ENCODE data around the gene CCSER1.
"Not testable (repeated sequence)": the region's sequence is repeated elsewhere in the genome, so short reads cannot be mapped to it uniquely, and the experiment has no call there.

CCSER1 gene

GRCh38 chr4:90624781-90625180 is 497.6 kb downstream of the CCSER1 start:
- H3K4me3 ChIP-seq (ENCODE audit: low read length): no peak overlapping the region
- no peaks in the 10 kb centered on the region for H3K9me3 ChIP-seq (ENCODE audit: control insufficient read depth, low read depth, low read length)
- H3K4me1 ChIP-seq (ENCODE audit: control insufficient read depth, low read depth, low read length): no peaks in the 10 kb centered on the region
- H3K27ac ChIP-seq (ENCODE audit: low read length): no peak overlapping the region
- H3K36me3 ChIP-seq (ENCODE audit: control insufficient read depth, low read depth, low read length): no peaks in the 10 kb centered on the region
- no peaks in the 10 kb centered on the region for H3K27me3 ChIP-seq (ENCODE audit: control insufficient read depth, insufficient read depth, low read length)
- H3K9ac ChIP-seq (ENCODE audit: low read length): no peak overlapping the region

GRCh38 chr4:90641861-90642599 is 514.8 kb downstream of the CCSER1 start:
- Histone ChIP-seq H3K9me3 (ENCODE audit: control insufficient read depth, low read depth, low read length) (no peaks in the 10 kb centered on the region), H3K27ac (ENCODE audit: low read length) (no peak overlapping the region), H3K36me3 (ENCODE audit: control insufficient read depth, low read depth, low read length) (no peaks in the 10 kb centered on the region), H3K4me1 (ENCODE audit: control insufficient read depth, low read depth, low read length) (no peaks in the 10 kb centered on the region), H3K9ac (ENCODE audit: low read length) (no peak overlapping the region), H3K4me3 (ENCODE audit: low read length) (no peak overlapping the region), H3K27me3 (ENCODE audit: control insufficient read depth, insufficient read depth, low read length) (no peaks in the 10 kb centered on the region)

- no peak overlapping the region for H3K9ac ChIP-seq (ENCODE audit: low read length)
- no peaks in the 10 kb centered on the region for H3K9me3 ChIP-seq (ENCODE audit: control insufficient read depth, low read depth, low read length)
- no peaks in the 10 kb centered on the region for H3K4me1 ChIP-seq (ENCODE audit: control insufficient read depth, low read depth, low read length)
- H3K27me3 ChIP-seq (ENCODE audit: control insufficient read depth, insufficient read depth, low read length): no peaks in the 10 kb centered on the region
- no peaks in the 10 kb centered on the region for H3K36me3 ChIP-seq (ENCODE audit: control insufficient read depth, low read depth, low read length)
- H3K27ac ChIP-seq (ENCODE audit: low read length): no peak overlapping the region
- no peak overlapping the region for H3K4me3 ChIP-seq (ENCODE audit: low read length)
Measured at GRCh38 chr4:90643156-90643555, 516.0 kb downstream of the CCSER1 start.

DNA sequence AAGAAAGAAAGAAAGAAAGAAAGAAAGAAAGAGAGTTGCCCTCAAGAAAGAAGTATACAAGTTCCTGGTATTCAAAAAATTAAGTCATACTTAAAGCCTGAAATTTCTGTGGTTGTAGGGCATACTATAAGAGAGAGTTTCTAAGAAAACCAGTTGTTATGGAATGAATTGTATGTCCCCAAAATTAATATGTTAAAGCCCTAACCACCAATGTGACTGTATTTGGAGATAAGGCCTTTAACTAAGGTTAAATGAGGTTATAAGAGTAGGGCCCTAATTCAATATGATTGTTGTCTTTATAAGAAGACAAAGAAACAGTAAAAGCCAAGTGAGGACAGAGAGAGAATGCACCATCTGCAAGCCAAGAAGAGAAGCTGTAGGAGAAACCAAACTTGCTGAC is 521.1 kb downstream of the CCSER1 start:
- Histone ChIP-seq H3K9ac (ENCODE audit: low read length) (no peak overlapping the region), H3K36me3 (ENCODE audit: control insufficient read depth, low read depth, low read length) (no peaks in the 10 kb centered on the region), H3K4me3 (ENCODE audit: low read length) (no peak overlapping the region), H3K27ac (ENCODE audit: low read length) (no peak overlapping the region), H3K9me3 (ENCODE audit: control insufficient read depth, low read depth, low read length) (no peaks in the 10 kb centered on the region), H3K4me1 (ENCODE audit: control insufficient read depth, low read depth, low read length) (no peaks in the 10 kb centered on the region), H3K27me3 (ENCODE audit: control insufficient read depth, insufficient read depth, low read length) (no peaks in the 10 kb centered on the region)

DNA sequence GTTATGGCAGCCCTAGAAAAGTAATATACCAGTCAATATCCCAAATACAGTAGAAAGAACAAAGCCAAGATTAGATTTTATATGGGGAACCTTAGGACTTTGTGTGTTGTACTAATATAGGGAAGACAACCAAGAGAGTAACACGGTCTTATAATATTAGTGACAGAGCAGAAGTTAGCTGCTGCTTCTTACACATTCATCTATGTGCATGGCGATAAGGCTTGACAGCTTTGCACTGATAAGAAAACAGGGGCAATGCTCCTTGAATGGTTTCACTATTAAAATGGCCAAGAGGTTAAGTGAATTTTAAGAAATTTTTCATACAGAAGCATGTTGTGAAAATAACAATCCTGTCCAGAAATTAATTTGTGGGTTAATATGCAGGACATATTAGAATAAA is 521.6 kb downstream of the CCSER1 start:
- H3K27me3 ChIP-seq (ENCODE audit: control insufficient read depth, insufficient read depth, low read length): no peaks in the 10 kb centered on the region
- no peaks in the 10 kb centered on the region for H3K36me3 ChIP-seq (ENCODE audit: control insufficient read depth, low read depth, low read length)
- no peak overlapping the region for H3K27ac ChIP-seq (ENCODE audit: low read length)
- no peaks in the 10 kb centered on the region for H3K9me3 ChIP-seq (ENCODE audit: control insufficient read depth, low read depth, low read length)
- H3K4me3 ChIP-seq (ENCODE audit: low read length): no peak overlapping the region
- no peak overlapping the region for H3K9ac ChIP-seq (ENCODE audit: low read length)
- no peaks in the 10 kb centered on the region for H3K4me1 ChIP-seq (ENCODE audit: control insufficient read depth, low read depth, low read length)

DNA sequence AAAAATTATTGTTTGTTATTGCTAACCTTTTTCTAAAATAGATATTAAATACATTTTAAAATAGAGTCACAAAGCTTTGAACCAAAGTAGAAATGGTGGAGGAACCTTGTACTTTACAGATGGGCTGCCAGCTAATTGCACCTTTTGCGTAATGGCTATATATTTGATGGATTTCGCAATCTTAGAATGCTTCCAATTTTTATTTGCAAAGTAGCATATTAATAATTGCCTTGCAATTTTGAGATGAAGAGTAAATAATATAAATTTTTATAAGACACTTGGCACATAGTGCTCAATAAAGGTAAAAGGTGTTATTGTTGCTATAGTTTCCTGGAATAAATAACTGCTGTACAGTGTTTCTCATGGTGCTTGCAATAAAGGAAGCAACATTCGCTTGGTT is 533.5 kb downstream of the CCSER1 start:
- H3K9me3 ChIP-seq (ENCODE audit: control insufficient read depth, low read depth, low read length): no peaks in the 10 kb centered on the region
- no peak overlapping the region for H3K27ac ChIP-seq (ENCODE audit: low read length)
- H3K4me3 ChIP-seq (ENCODE audit: low read length): no peak overlapping the region
- no peak overlapping the region for H3K9ac ChIP-seq (ENCODE audit: low read length)
- H3K36me3 ChIP-seq (ENCODE audit: control insufficient read depth, low read depth, low read length): no peaks in the 10 kb centered on the region
- H3K4me1 ChIP-seq (ENCODE audit: control insufficient read depth, low read depth, low read length): no peaks in the 10 kb centered on the region
- no peaks in the 10 kb centered on the region for H3K27me3 ChIP-seq (ENCODE audit: control insufficient read depth, insufficient read depth, low read length)

GRCh38 chr4:90670183-90670582 is 543.0 kb downstream of the CCSER1 start:
- peaks cover 8% of the 10 kb centered on the region for H3K9me3 ChIP-seq (ENCODE audit: control insufficient read depth, low read depth, low read length)
- H3K9ac ChIP-seq (ENCODE audit: low read length): no peak overlapping the region
- no peaks in the 10 kb centered on the region for H3K36me3 ChIP-seq (ENCODE audit: control insufficient read depth, low read depth, low read length)
- H3K27ac ChIP-seq (ENCODE audit: low read length): no peak overlapping the region
- no peaks in the 10 kb centered on the region for H3K4me1 ChIP-seq (ENCODE audit: control insufficient read depth, low read depth, low read length)
- no peaks in the 10 kb centered on the region for H3K27me3 ChIP-seq (ENCODE audit: control insufficient read depth, insufficient read depth, low read length)
- H3K4me3 ChIP-seq (ENCODE audit: low read length): no peak overlapping the region

DNA sequence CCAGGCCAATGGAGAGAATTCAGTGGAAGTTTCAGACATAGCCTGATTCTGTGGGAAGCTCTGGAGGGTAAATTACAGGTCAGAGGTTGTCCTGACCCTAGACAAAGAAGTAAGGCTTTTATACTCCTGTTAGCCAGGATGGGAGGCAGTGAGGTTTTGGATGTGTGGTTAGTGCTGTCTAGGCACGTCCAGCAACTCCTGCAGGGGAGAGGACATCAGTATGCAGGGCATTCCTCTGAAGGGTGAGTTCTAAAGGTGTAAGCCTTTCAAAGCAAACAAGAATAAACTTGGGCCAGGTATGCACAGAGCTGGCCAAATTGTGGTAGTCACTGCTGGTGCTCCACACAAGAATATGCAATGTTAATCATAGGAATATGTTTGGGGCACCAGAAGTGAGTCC is 562.5 kb downstream of the CCSER1 start:
- H3K4me3 ChIP-seq (ENCODE audit: low read length): no peak overlapping the region
- H3K36me3 ChIP-seq (ENCODE audit: control insufficient read depth, low read depth, low read length): no peaks in the 10 kb centered on the region
- no peaks in the 10 kb centered on the region for H3K27me3 ChIP-seq (ENCODE audit: control insufficient read depth, insufficient read depth, low read length)
- no peaks in the 10 kb centered on the region for H3K4me1 ChIP-seq (ENCODE audit: control insufficient read depth, low read depth, low read length)
- H3K27ac ChIP-seq (ENCODE audit: low read length): no peak overlapping the region
- no peak overlapping the region for H3K9ac ChIP-seq (ENCODE audit: low read length)
- H3K9me3 ChIP-seq (ENCODE audit: control insufficient read depth, low read depth, low read length): no peaks in the 10 kb centered on the region

- H3K9ac ChIP-seq (ENCODE audit: low read length): no peak overlapping the region
- H3K27ac ChIP-seq (ENCODE audit: low read length): no peak overlapping the region
- no peaks in the 10 kb centered on the region for H3K4me1 ChIP-seq (ENCODE audit: control insufficient read depth, low read depth, low read length)
- H3K9me3 ChIP-seq (ENCODE audit: control insufficient read depth, low read depth, low read length): no peaks in the 10 kb centered on the region
- H3K36me3 ChIP-seq (ENCODE audit: control insufficient read depth, low read depth, low read length): no peaks in the 10 kb centered on the region
- no peaks in the 10 kb centered on the region for H3K27me3 ChIP-seq (ENCODE audit: control insufficient read depth, insufficient read depth, low read length)
- no peak overlapping the region for H3K4me3 ChIP-seq (ENCODE audit: low read length)
Measured at GRCh38 chr4:90695411-90695810, 568.2 kb downstream of the CCSER1 start.

- not testable (repeated sequence) for H3K9ac ChIP-seq (ENCODE audit: low read length)
Measured at GRCh38 chr4:90705501-90705900, 578.3 kb downstream of the CCSER1 start.

GRCh38 chr4:90715242-90715641 is 588.0 kb downstream of the CCSER1 start:
- no peaks in the 10 kb centered on the region for H3K9me3 ChIP-seq (ENCODE audit: control insufficient read depth, low read depth, low read length)
- no peak overlapping the region for H3K27ac ChIP-seq (ENCODE audit: low read length)
- H3K27me3 ChIP-seq (ENCODE audit: control insufficient read depth, insufficient read depth, low read length): no peaks in the 10 kb centered on the region

More at GRCh38 chr4:90705501-90705900, 578.3 kb downstream of the CCSER1 start:
- H3K36me3 ChIP-seq (ENCODE audit: control insufficient read depth, low read depth, low read length); H3K4me1 ChIP-seq (ENCODE audit: control insufficient read depth, low read depth, low read length); H3K27ac ChIP-seq (ENCODE audit: low read length); H3K9me3 ChIP-seq (ENCODE audit: control insufficient read depth, low read depth, low read length); H3K4me3 ChIP-seq (ENCODE audit: low read length); H3K27me3 ChIP-seq (ENCODE audit: control insufficient read depth, insufficient read depth, low read length): not testable (repeated sequence)

GRCh38 chr4:90718931-90719330 is 591.7 kb downstream of the CCSER1 start:
- H3K27me3 ChIP-seq (ENCODE audit: control insufficient read depth, insufficient read depth, low read length): no peaks in the 10 kb centered on the region
- H3K9me3 ChIP-seq (ENCODE audit: control insufficient read depth, low read depth, low read length): no peaks in the 10 kb centered on the region
- H3K4me1 ChIP-seq (ENCODE audit: control insufficient read depth, low read depth, low read length): peaks cover 8% of the 10 kb centered on the region
- H3K36me3 ChIP-seq (ENCODE audit: control insufficient read depth, low read depth, low read length): no peaks in the 10 kb centered on the region
- no peak overlapping the region for H3K9ac ChIP-seq (ENCODE audit: low read length)
- no peak overlapping the region for H3K27ac ChIP-seq (ENCODE audit: low read length)
- H3K4me3 ChIP-seq (ENCODE audit: low read length): no peak overlapping the region

More at GRCh38 chr4:90715242-90715641, 588.0 kb downstream of the CCSER1 start:
- Histone ChIP-seq H3K9ac (ENCODE audit: low read length) (no peak overlapping the region), H3K36me3 (ENCODE audit: control insufficient read depth, low read depth, low read length) (no peaks in the 10 kb centered on the region), H3K4me3 (ENCODE audit: low read length) (no peak overlapping the region), H3K4me1 (ENCODE audit: control insufficient read depth, low read depth, low read length) (no peaks in the 10 kb centered on the region)
